Left lobe of liver (tissue), 2 donors: ENCODE measurements around the gene CASKIN1. TPM values are rescaled to one million over a fixed set of nuclear protein-coding genes. Genes with fewer than 3 reads are reported as not detected.
A peak's percentile ranks its signal among the peaks of the same experiment; 100 is the strongest.

Experiments used
- ATAC-seq: fragments of 200-7000 bp; cut with Tn5 transposase; one replicate; pipeline ENCODE4 v1.9.1; 2020; ENCODE audit warnings: mild to moderate bottlenecking, moderate library complexity
- DNase-seq: peaks from one replicate; pipeline ENCODE4 v3.0.0-alpha.2; 2020; ENCODE audit warnings: low spot score
- total RNA-seq: library from RNA; stranded (reverse); gene quantifications from one replicate; pipeline ENCODE4 v1.2.1, GENCODE V29; 2021
- donor health status: DM: no; HTN: no; CAD: no; lungs with moderate emphysema.
- donor health status: DM: no; HTN: yes; CAD: no.

Gene CASKIN1
- total RNA-seq, 1 donor from 2014 or later, result 0.05 TPM

DNA sequence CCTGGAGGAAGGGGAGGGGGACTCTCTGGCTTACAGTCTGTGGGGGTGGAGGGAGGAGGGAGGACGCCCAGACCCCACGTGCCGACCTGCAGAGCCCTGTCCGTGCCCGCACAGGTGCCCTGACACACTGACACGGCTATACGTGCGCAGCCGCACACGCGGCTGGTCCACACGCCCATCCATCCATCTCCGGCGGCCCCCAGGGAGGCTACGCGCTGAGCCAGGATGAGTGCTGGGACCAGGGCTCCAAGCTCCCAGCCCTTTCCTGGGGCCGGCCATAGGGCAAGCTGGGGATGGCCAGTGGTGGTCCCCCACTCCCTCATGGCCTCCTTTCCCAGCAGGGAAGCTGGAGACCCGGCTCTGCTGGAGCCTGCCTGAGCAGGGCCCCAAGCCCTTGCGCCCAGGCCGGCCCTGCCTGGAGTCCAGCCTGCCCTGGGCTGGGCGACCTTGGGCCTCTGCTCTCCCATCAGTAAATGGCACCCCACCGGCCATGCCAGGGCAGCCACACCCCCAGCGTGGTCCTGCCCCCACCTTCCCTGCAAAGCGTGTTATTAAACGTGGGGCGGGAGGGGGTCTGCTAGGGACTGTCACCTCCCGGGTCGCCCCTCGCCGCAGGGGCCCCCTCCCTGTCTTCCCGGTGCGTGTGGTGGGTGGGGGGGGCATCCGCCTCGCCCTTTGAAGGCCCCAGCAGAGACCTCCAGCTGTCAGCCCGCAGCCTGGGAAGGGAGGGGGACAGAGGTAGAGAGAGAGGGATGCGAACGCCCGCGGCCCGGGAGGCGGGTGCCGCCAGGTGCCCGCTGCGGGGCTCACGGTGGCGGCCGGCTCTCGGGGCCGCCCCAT is 863 bp downstream of the CASKIN1 start:
- DNase-seq (no peak), ATAC-seq (peak; percentile 14)

DNA sequence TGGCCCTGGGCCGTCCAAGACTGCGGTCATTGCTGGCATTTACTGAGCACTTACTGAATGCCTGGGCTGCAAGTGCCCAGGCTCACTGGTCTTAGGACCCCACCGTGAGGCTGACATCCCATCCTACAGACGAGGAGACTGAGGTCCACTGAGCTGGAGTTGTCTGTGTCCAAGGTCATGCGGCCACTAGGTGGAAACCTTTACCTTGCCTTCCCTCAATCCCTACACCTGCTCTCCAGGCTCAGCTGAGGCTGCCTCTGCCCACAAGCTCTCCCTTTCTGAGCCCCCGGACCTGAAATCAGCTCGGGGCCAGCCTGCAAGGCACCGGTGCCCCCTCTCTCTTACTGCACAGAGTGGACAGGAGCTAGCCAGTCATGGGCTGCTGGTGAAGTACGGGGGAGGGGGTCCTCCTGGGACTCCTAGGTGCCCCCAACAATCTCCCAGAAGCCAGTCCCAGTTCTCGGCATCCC is 1.5 kb downstream of the CASKIN1 start:
- no peak for DNase-seq
- peak; percentile 93 for ATAC-seq

DNA sequence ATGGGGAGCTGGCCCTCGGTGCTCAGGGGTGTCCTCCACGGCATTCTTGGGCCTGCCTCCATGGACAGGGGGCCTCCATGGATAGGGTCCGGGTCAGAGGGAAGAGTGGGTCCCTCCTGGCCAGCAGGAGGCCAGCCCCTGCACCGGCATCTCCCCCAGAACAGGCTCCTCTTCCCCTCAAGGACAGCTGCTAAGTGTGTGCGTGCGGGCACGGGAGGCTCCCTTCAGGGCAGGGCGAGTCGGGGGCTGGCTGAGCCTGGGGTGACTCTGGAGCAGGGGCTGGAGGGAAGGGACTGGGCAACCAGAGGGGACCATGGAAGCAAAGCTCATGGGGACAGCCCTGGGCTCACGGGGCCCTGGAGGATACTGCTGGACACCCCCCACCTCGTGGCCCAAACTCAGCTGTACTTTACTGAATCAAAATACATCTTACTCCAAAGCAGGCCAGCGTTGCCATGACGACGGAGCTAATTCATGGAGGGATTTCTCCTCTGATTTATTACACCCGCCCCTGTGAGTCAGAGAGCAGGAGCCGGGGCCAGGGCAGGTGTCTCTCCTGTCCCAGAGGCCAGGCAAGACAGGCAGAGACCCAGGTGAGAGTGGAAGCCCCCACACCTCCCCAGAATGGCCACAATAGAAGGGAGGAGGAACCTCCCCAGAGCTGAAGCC is 2.1 kb downstream of the CASKIN1 start:
- no peak for ATAC-seq
- DNase-seq, result no peak

DNA sequence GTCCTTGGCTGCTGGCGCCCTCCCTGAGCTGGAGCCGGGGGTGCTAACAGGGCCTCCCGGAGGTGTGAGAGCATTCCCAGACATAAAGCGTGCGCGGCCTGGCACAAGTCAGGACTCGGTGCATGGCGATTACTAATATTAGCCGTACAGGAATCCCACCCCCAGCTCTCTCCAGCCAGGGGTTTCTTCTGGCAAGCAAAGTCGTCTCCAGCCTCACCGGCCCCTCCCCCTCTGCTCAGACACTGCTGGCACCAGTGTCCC is 5.0 kb downstream of the CASKIN1 start:
- no peak for DNase-seq
- ATAC-seq, result no peak

DNA sequence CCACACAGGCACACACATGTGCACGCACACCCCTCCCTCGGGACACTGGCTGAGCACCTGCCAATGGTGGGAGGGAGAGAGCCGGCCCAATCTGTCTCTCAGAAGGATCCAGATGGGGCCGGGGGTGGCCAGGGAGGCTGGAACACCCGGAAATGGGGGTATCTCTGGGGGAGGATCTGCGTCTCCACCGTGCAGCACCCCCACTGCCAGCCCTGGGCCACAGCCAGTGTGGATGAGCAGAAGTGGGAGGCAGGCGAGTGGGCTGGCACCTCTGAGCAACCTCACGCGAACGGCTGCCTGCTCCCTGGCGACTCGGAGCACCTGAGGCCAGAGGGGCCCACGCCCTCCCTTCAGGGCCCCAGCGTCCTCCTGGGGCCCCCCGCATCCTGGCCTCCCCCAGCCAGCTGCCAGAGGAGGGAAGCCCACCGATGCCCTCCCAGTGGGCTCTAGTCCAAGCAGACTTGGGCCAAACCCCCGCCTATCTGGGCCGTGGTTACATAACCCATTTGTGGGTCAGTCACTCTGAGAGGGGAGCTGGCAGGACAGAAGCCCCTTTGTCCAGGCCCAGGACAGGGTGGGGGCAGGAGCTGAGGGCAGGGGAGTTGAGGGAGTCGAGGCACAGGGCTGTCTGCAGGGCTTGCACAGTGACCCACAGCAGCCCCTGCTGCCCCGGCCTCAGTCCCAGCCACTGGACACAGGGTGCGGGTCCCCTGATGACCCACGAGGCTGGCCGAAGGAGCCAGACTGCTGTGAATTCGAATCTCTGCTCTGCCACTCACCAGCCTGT is 5.6 kb downstream of the CASKIN1 start:
- DNase-seq, result no peak
- no peak for ATAC-seq

DNA sequence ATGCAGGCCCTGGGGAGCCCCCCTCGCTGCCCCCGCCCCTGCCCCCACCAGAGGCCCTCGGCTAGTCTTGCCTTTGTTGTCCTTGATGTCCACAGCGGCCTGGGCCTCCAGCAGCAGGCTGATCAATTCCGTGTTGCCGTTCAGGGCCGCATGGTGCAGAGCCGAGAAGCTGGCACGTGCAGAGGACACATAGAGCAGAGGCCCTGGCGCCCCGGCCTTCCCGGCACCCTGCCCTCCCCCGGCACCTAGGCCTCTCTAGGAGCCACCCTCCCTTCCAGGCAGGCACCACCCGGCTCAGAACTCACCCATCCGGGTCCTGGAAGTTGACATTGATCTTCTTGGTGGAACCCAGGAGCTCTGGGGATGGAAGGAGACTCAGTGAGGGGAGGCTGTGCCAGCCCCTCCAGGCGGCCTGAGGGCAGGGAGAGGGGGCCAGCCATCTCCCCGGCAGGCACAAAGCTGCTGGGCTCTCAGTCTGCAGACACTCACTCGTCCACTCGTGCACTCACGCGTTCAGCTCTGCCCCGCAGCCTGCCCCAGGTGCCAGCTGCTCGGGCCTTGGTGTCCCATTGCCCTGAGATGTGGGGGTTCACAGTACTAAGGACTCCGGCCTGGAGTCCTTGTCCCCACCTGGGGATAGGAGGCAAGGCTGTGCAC is 6.3 kb downstream of the CASKIN1 start:
- ATAC-seq (no peak), DNase-seq (no peak)

DNA sequence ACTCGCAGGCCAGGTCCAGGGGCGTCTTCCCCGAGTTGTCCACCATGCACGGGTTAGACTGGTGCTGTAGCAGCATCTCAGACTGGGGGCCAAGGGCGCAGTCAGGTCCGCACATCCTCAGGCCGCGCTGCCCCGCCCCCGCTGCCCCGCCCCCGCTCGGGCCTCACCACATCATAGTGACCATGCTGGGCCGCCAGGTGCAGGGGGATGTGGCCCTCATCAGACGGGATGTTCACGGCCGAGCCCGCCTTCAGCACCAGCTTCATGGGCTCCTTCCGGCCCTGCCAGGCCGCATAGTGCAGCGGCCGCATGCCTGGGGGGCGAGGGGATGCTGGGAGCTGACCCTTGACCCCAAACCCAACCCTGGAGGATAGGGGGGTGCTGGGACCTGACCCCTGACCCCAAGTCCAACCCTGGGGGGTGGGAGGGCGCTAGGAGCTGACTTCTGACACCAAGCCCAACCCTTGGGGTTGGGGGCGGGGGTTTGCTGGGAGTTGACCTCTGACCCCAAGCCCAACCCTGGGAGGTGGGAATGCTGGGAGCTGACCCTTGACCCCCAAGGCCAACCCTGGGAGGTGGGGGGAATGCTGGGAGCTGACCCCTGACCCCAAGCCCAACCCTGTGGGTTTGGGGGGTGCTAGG is 7.0 kb downstream of the CASKIN1 start:
- DNase-seq (no peak), ATAC-seq (no peak)

DNA sequence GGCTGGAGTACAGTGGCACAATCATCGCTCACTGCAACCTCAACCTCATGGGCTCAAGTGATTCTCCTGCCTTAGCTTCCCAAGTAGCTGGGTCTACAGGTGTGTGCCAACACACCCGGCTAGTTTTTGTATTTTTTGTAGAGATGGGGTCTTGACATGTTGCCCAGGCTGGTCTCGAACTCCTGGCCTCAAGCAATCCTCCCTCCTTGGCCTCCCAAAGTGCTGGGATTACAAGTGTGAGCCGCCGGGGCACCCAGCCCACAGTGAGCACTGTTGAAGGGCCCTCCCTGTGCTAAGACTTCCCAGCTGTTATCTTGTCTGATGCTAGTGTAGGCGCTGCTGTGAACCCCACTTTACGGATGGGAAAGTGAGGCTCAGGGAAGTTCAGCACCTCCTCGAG is 8.0 kb downstream of the CASKIN1 start:
- ATAC-seq (no peak), DNase-seq (no peak)

DNA sequence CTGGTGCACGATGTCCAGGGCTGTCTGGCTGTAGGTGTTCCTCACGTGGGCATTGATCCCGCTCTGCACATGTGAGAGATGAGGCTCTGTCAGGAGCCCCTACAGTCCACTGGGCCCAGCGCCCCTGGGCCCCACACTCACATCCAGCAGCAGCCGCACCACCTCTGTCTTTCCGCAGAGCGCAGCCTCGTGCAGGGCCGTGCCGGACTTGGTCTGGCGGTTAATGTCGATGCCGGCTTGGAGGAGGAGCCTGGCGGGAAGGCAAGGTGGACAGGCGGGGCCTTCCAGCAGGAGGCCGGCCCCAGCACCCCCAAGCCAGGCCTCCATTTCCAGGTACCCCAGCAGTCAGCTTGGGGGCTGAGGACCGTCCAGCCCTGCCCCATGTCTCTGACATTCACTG is 9.2 kb downstream of the CASKIN1 start:
- ATAC-seq, result no peak
- DNase-seq, result no peak

DNA sequence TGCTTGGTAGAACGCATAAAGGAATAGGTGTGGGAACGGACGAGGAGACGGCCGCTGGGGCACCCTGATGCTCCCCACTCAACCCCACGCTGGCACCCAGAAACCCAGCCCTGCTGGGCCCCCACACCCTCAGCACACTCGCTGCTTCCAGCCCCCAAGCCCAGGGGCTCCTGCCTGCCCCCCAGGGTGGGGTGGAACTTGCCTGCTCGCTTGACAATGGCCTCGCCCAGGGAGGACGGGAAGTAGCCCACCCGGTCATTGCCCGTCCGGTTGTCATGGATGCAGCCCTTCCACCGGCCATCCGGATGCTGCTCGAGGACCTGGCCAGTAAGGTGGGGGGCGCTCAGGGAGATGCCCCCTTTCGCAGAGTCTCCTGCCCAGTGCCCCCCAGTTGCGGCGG is 9.9 kb downstream of the CASKIN1 start:
- no peak for ATAC-seq

DNA sequence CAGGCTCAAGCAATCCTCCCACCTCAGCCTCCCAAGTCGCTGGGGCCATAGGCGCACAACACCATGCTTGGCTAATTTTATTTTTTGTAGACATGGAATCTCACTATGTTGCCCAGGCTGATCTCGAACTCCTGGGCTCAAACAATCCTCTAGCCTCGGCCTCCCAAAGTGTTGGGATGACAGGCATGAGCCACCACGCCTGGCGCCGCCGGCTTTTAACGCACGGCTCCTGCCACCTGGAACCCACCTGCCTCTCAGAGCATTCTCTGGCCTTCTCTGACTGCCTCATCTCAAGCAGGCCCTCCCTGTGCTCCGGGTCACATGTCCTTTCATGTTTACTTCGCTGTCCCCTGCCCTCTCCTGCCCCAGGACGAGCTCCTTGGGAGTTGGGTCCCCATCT is 10.3 kb downstream of the CASKIN1 start:
- no peak for ATAC-seq

More for the DNA sequence above, 9.9 kb downstream of the CASKIN1 start:
- no peak for DNase-seq

DNA sequence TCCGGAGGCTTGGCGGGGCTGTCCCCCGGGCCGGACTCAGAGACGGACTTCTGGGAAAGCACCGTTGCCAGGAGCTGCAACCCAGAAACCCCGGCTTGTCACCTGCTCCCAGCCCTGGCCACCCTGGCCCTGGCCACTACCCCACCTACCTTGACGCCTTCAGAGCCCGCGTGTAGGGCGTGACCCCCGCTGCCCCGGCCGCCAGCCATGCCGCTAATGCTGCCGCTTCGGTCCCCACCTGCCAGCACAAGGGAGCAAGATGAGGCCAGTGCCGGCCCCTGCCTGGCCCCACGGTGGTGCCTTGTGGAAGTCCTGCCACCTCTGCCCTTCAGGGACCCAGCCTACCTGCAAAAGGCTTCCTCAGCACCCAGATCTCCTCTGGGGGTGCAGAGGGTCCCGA is 11.4 kb downstream of the CASKIN1 start:
- DNase-seq (no peak), ATAC-seq (peak; percentile 3)

More for the DNA sequence above, 10.3 kb downstream of the CASKIN1 start:
- no peak for DNase-seq

DNA sequence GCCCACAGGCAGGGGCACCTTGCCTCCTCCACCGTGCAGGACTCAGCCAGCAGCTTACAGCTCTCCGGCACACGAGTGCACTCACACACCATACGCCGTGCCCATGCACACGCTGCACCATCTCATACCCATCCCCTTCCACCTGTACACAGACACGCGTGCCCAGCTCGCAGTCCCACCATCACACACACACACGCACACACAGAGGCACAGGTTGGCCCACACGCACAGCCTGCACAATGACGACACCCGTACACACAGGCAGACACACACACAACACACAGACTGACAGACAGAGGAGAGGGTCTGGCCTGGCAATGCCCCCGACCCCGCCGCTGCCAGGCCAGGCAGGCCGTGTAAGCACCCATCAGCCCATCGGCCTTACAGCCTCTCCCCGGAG is 12.1 kb downstream of the CASKIN1 start:
- no peak for DNase-seq
- ATAC-seq, result no peak

DNA sequence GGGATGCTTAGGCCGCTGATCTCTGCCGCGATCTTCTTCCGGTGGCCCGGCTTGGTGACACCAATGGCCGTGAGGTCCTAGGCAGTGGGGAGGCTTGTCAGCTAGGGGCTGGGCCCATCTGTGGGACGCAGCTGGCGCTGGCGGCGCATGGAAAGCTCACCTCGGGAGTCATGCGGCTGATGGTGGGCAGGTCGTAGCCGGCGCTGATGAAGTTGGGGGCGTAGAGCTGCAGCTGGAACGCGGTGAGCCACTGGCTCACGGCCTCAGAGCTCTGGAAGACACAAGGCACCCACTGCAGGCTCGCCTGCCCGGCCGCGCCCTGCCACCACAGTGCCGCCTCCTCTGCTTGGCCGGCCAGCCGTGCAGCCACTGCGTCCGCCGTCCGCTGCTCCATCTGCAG is 12.7 kb downstream of the CASKIN1 start:
- DNase-seq (no peak), ATAC-seq (no peak)

DNA sequence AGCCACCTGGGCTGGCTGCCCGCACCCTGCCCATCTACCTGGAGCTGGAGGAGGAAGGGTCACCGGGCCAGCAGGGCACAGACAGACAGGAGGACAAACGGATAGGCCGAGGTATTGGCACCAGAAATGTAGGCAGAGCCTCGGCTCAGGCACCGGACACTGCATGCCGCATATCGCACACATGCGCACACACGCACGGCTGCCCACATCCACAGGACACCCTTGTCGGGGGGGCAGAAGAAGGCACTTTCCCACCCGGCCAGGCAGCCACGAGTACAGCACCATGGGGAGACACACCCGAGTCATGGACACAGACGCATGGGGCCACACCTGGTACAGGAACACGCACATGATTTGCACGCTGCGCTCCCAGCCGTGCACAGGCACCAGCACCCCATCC is 14.5 kb downstream of the CASKIN1 start:
- ATAC-seq, result no peak
- no peak for DNase-seq

DNA sequence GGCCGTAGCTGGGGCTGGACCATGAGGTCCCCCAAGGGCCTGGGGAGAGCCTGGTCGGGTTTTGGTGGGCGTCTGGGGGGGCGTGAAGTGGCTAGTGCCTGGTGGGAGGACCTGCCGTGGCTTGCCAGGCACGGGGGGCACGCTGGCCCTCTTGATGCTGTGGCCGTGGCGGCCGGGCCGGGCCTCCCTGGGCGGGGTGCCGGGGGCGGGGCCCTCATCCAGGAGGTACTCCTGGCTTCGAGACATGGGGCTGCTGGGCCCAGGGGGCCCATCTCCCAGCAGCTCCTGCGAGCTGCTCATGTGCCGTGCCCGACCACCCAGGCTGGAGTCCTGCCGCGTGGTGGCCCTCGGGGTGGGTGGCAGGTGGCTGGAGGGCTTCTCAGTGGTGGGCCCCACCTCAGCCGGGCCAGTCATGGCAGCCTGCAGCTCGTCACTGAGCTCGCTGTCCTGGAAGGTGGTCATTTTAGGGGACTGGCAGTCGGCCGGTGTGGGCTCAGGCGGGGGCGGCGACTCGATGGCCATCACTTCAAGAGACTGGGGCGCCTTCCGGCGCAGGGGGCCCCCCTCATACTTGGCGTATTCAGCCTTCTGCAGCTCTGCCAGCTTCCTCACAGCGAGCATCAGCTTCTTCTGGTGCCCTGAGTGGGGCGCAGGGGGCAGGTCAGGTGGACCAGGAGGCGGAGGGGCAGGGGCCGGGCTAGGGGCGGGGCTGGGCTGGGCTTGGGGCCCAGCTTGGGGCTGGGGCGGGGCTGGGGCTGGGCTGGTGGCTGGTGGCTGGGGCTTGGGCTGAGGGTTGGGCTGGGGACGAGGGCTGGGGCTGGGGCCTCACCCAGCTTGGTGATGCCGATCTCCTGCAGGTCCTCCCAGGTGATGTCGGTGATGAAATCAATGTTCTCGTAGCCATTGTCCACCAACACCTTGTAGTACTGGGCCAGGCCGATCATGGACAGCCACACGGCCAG is 15.2 kb downstream of the CASKIN1 start:
- ATAC-seq (peak; percentile 6), DNase-seq (no peak)

DNA sequence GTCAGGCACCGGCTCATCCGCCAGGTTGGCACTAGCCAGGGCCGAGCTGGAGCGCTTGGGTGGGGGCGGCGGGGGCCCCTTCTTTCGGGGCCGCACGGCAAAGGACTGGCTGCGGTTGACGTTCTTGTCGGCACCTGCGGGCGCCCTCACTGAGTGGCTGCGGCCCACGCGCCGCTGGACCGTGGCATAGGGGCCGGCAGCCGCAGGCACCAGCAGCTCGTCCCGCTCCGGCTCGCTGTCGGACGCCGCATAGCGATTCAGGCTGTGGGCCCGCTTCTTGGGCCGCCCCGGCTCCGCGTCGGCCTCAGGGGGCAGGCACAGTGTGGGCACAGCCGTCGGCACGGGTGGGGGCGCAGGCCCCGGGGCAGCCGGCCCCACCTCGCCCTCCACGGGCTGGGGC is 15.9 kb downstream of the CASKIN1 start:
- DNase-seq (no peak), ATAC-seq (no peak)

DNA sequence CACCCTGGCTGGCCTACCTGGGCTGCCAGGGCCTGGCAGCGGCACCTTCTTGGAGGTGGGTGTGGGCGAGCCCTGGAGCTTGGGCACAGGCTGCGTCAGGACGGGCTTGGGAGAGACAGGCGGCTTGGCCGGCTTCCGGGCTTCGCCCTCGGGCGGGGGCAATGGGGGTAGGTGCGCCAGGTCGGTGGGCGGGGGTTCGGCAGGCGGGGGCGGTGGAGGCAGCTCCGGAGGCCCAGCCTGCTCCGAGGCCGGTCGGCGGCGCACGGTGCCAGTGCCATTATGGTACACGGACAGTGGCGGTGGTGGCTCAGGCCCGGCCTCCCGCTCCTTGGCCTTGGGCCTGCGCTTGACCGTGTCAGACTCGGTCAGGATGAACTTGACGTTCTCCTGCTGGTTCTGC is 16.8 kb downstream of the CASKIN1 start:
- ATAC-seq, result peak; percentile 2

DNA sequence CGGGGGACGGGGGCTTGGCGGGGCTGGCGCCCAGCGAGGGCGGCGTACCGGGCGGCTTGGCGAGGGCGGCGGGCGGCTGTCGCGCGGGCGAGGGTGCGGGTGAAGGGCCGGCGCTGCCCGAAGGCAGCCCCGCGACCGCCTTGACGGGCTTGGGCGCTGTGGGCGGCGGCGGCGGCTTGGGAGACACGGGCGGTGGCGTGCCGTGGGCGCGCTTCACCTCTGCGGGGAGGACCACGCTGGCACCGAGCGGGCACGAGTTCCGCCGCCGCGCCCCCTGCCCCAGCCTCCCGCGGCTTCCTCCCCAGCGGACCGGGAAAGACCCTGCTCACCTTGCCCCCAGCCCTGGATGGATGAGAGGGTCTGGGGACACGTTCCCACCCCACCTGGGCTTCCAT is 17.3 kb downstream of the CASKIN1 start:
- DNase-seq (no peak), ATAC-seq (no peak)

More for the DNA sequence above, 16.8 kb downstream of the CASKIN1 start:
- no peak for DNase-seq
